B cell (primary cell): ENCODE results near the gene LTBP2. TPM values are rescaled to one million over a fixed set of nuclear protein-coding genes. Genes with fewer than 3 reads are reported as not detected.

Experiments
- ATAC-seq: fragments of 200-7000 bp; cut with Tn5 transposase; one replicate; pipeline ENCODE4 v1.10.0; 2021; ENCODE audit warnings: low read depth, mild to moderate bottlenecking, moderate number of reproducible peaks, moderate library complexity
- CTCF ChIA-PET: fragments of 350-600 bp; sonication (Branson Sonifier 250); formaldehyde crosslinking; loops from one replicate; lab custom pipeline; 2021; ENCODE audit warnings: antibody characterized with exemption, inconsistent platforms; lab: Charles Lee
- POLR2A ChIA-PET: fragments of 350-600 bp; sonication (Branson Sonifier 250); formaldehyde crosslinking; loops from one replicate; lab custom pipeline; 2021; ENCODE audit warnings: antibody characterized with exemption; lab: Charles Lee
- DNase-seq: peaks from one replicate; pipeline ENCODE4 v3.0.0; 2013
- H2AFZ ChIP-seq: 2 replicates; pipeline ENCODE4 v1.6.1; 2012; ENCODE audit warnings: mild to moderate bottlenecking, low read depth, low read length; ENCODE audit not compliant: insufficient read depth, poor library complexity, severe bottlenecking
- H3K27ac ChIP-seq, 2 donors: 1 replicate in 1 of 2; 2 replicates in 1 of 2; pipeline ENCODE4 v1.5.1; 2012 to 2013; ENCODE audit warnings: low read length in 2 of 2, mild to moderate bottlenecking in 2 of 2, moderate library complexity in 1 of 2
- H3K27me3 ChIP-seq, 4 experiments: fragments of 200-600 bp in 1 of 4; sonication (generic) in 1 of 4; replicated peaks in 1 of 4; 1 replicate in 2 of 4; 2 replicates in 2 of 4; pipeline versions ENCODE4 v1.6.1 to v1.7.0; 2013 to 2016; ENCODE audit warnings: low read length in 3 of 4, mild to moderate bottlenecking in 2 of 4, mixed read lengths in 1 of 4, moderate library complexity in 1 of 4; ENCODE audit not compliant: insufficient read depth in 4 of 4, control insufficient read depth in 3 of 4; ENCODE audit errors: control extremely low read depth in 1 of 4
- H3K36me3 ChIP-seq, 2 experiments: replicated peaks in 1 of 2; 1 replicate in 1 of 2; 2 replicates in 1 of 2; pipeline versions ENCODE4 v1.6.1 to v1.7.1; 2013; ENCODE audit warnings: low read length in 1 of 2; ENCODE audit not compliant: insufficient read depth in 2 of 2, control insufficient read depth in 1 of 2; ENCODE audit errors: control extremely low read depth in 1 of 2, extremely low read depth in 1 of 2
- H3K4me1 ChIP-seq, 2 donors: fragments of 200-600 bp in 1 of 2; sonication (generic) in 1 of 2; 1 replicate in 1 of 2; 2 replicates in 1 of 2; pipeline versions ENCODE4 v1.5.1 to v1.6.1; 2013 to 2017; ENCODE audit warnings: low read length in 2 of 2; ENCODE audit not compliant: control insufficient read depth in 2 of 2, insufficient read depth in 2 of 2
- H3K4me2 ChIP-seq: replicated peaks from 2 replicates; pipeline ENCODE3; 2012; ENCODE audit warnings: mild to moderate bottlenecking, low read depth, low read length; ENCODE audit not compliant: poor library complexity, severe bottlenecking
- H3K4me3 ChIP-seq, 5 experiments: fragments of 200-600 bp in 1 of 5; sonication (generic) in 1 of 5; 1 replicate in 3 of 5; 2 replicates in 2 of 5; pipeline versions ENCODE4 v1.5.1 to v1.7.0; 2011 to 2016; ENCODE audit warnings: low read length in 4 of 5, mild to moderate bottlenecking in 4 of 5, low read depth in 2 of 5, control low read depth in 1 of 5, moderate library complexity in 1 of 5; ENCODE audit not compliant: insufficient read depth in 1 of 5; ENCODE audit errors: control extremely low read depth in 1 of 5, extremely low read depth in 1 of 5
- H3K79me2 ChIP-seq: fragments of 200-600 bp; sonication (generic); one replicate; pipeline ENCODE4 v1.6.0; 2016; ENCODE audit warnings: low read length; ENCODE audit not compliant: control insufficient read depth, insufficient read depth
- H3K9ac ChIP-seq: fragments of 200-600 bp; sonication (generic); 2 replicates; pipeline ENCODE4 v1.6.1; 2017; ENCODE audit warnings: mild to moderate bottlenecking, low read length, moderate library complexity
- H3K9me3 ChIP-seq, 3 donors: one replicate each; pipeline versions ENCODE4 v1.6.1 to v1.7.1; 2013; ENCODE audit warnings: low read length in 2 of 3; ENCODE audit not compliant: control insufficient read depth in 2 of 3, insufficient read depth in 1 of 3; ENCODE audit errors: control extremely low read depth in 1 of 3
- H4K20me1 ChIP-seq: 2 replicates; pipeline ENCODE4 v1.6.0; 2012; ENCODE audit warnings: mild to moderate bottlenecking, low read length; ENCODE audit not compliant: insufficient read depth, control insufficient read depth, poor library complexity, severe bottlenecking
- H3K27ac Mint-ChIP-seq: one replicate; pipeline ENCODE4 v1.8.0; 2021; ENCODE audit warnings: mixed read lengths
- H3K27me3 Mint-ChIP-seq: one replicate; pipeline ENCODE4 v1.8.0; 2021; ENCODE audit warnings: mixed read lengths
- H3K4me1 Mint-ChIP-seq: one replicate; pipeline ENCODE4 v1.8.0; 2021; ENCODE audit warnings: mixed read lengths
- H3K4me3 Mint-ChIP-seq: one replicate; pipeline ENCODE4 v1.8.0; 2021; ENCODE audit warnings: mixed read lengths
- H3K9me3 Mint-ChIP-seq: one replicate; pipeline ENCODE4 v1.8.0; 2022; ENCODE audit warnings: mixed read lengths; ENCODE audit not compliant: insufficient read depth
- CTCF ChIP-seq: fragments of 200-600 bp; IDR thresholded peaks from one replicate; pipeline ENCODE4 v1.8.0; 2022; ENCODE audit warnings: antibody characterized with exemption, mild to moderate bottlenecking
- EZH2 ChIP-seq: IDR thresholded peaks from 2 replicates; pipeline ENCODE4 v1.6.1; 2012; ENCODE audit warnings: borderline replicate concordance, low read depth, mild to moderate bottlenecking, moderate library complexity, low read length; ENCODE audit not compliant: insufficient read depth, poor library complexity, severe bottlenecking
- WGBS: methylation state at CpG from one replicate; pipeline ENCODE4 v1.1.5; 2013; ENCODE audit warnings: missing lambda C conversion rate; ENCODE audit not compliant: insufficient coverage; 5-methylcytosine and 5-hydroxymethylcytosine counted together
- intact Hi-C: fragments of 100-400 bp; cut with micrococcal nuclease; formaldehyde crosslinking; loops from one replicate; pipeline ENCODE4 v1.10.0; 2022
- polyA plus RNA-seq: library from polyadenylated mRNA; depleted of rRNA; stranded (reverse); fragments of >200 nt; gene quantifications from 2 replicates; pipeline ENCODE4 v1.2.3, GENCODE V29; 2012
- total RNA-seq, 2 donors: library from RNA; stranded (reverse); fragments of 120-200 nt in 1 of 2; gene quantifications; 1 replicate in 1 of 2; 2 replicates in 1 of 2; pipeline versions ENCODE4 v1.2.3 to v1.2.4, GENCODE V29; 2013 to 2022

The LTBP2 gene
- total and polyA plus RNA-seq, 2 donors (not counting 1 experiment from before 2014, with no cell fraction given) = 0.12 to 0.22 TPM

- no peak for DNase-seq
- no peaks in the 10 kb centered on the region for H3K79me2 ChIP-seq
- Mint-ChIP-seq H3K27ac (no peak overlapping the region), H3K9me3 (no peaks in the 10 kb centered on the region), H3K27me3 (peaks cover 18% of the 10 kb centered on the region), H3K4me1 (no peaks in the 10 kb centered on the region), H3K4me3 (no peak overlapping the region)
- ChIA-PET CTCF (no interaction called here), POLR2A (no interaction called here)
- H3K27ac ChIP-seq = no peak overlapping the region
- H4K20me1 ChIP-seq = no peaks in the 10 kb centered on the region
- no peak for ATAC-seq
- H3K4me3 ChIP-seq = no peak overlapping the region
- no peaks in the 10 kb centered on the region for H3K36me3 ChIP-seq
- TF ChIP-seq CTCF = no peak
- TF ChIP-seq EZH2 = no peak
- H3K9ac ChIP-seq = no peak overlapping the region
- H3K9me3 ChIP-seq = no peaks in the 10 kb centered on the region
- no peaks in the 10 kb centered on the region for H3K4me1 ChIP-seq
- H3K27me3 ChIP-seq = no peaks in the 10 kb centered on the region
- no CpG with 5 or more reads among the region's 3 CpGs for WGBS
- intact Hi-C loops = no loop called here
- no peak overlapping the region for H3K4me2 ChIP-seq
- no peak overlapping the region for H2AFZ ChIP-seq
Measured at GRCh38 chr14:74464785-74465184, 147.3 kb downstream of the LTBP2 start.

- no peak overlapping the region for H3K9ac ChIP-seq
- ATAC-seq (no peak), DNase-seq (no peak)
- no peak overlapping the region for H2AFZ ChIP-seq
- intact Hi-C loops = no loop called here
- no peaks in the 10 kb centered on the region for H3K79me2 ChIP-seq
- Mint-ChIP-seq H3K4me3 (no peak overlapping the region), H3K27me3 (peaks cover 21% of the 10 kb centered on the region), H3K4me1 (no peaks in the 10 kb centered on the region), H3K27ac (no peak overlapping the region), H3K9me3 (no peaks in the 10 kb centered on the region)
- H3K4me3 ChIP-seq = no peak overlapping the region
- no peaks in the 10 kb centered on the region for H3K9me3 ChIP-seq
- WGBS = 79% methylated on average over 4 of the region's 5 CpGs
- no peaks in the 10 kb centered on the region for H3K4me1 ChIP-seq
- H3K4me2 ChIP-seq = no peak overlapping the region
- no peaks in the 10 kb centered on the region for H3K36me3 ChIP-seq
- ChIA-PET CTCF (no interaction called here), POLR2A (no interaction called here)
- no peak for TF ChIP-seq EZH2
- no peak for TF ChIP-seq CTCF
- no peak overlapping the region for H3K27ac ChIP-seq
- no peaks in the 10 kb centered on the region for H4K20me1 ChIP-seq
- H3K27me3 ChIP-seq = no peaks in the 10 kb centered on the region
Measured at GRCh38 chr14:74463697-74464096, 148.3 kb downstream of the LTBP2 start.
